Stomach (tissue), 9 donors: Measurements from ENCODE around the gene PRSS16. TPM values are rescaled to one million over a fixed set of nuclear protein-coding genes. Genes with fewer than 3 reads are reported as not detected.

ENCODE experiments used
- DNase-seq, 2 donors: peaks; one replicate each; pipeline versions ENCODE4 v3.0.0 to v3.0.0-alpha.2; 2013 to 2019
- H3K27ac ChIP-seq, 5 donors: fragments of 200-600 bp in 4 of 5; sonication (generic) in 4 of 5; one replicate each; pipeline ENCODE4 v1.5.1; 2013 to 2019; ENCODE audit warnings: mild to moderate bottlenecking in 1 of 5, moderate library complexity in 1 of 5
- H3K27me3 ChIP-seq, 3 donors: fragments of 200-600 bp; sonication (generic); one replicate each; pipeline ENCODE4 v1.5.1; 2017 to 2019; ENCODE audit warnings: mixed run types in 1 of 3
- H3K36me3 ChIP-seq, 4 donors: fragments of 200-600 bp; sonication (generic); 1 replicate in 3 of 4; 2 replicates in 1 of 4; pipeline ENCODE4 v1.5.1; 2016 to 2019
- H3K4me1 ChIP-seq, 4 donors: fragments of 200-600 bp; sonication (generic); one replicate each; pipeline ENCODE4 v1.5.1; 2016 to 2019
- H3K4me3 ChIP-seq, 4 donors: fragments of 200-600 bp; sonication (generic) in 3 of 4; one replicate each; pipeline ENCODE4 v1.5.1; 2016 to 2019; ENCODE audit warnings: mild to moderate bottlenecking in 1 of 4
- H3K9me3 ChIP-seq, 4 donors: fragments of 200-600 bp; sonication (generic); one replicate each; pipeline ENCODE4 v1.5.1; 2016 to 2019
- CTCF ChIP-seq, 7 experiments: fragments of 450-650 bp in 4 of 7; fragments of 200-600 bp in 3 of 7; sonication (generic) in 3 of 7; IDR thresholded peaks; one replicate each; pipeline ENCODE4 v1.5.1; 2016 to 2019; ENCODE audit warnings: antibody characterized with exemption in 7 of 7, control low read depth in 2 of 7, mild to moderate bottlenecking in 1 of 7
- EP300 ChIP-seq: sonication (generic); formaldehyde crosslinking; IDR thresholded peaks from one replicate; pipeline ENCODE4 v1.6.1; 2017; ENCODE audit warnings: antibody characterized with exemption
- POLR2A ChIP-seq, 4 donors: fragments of 450-650 bp; IDR thresholded peaks; one replicate each; pipeline ENCODE4 v1.6.1; 2016; ENCODE audit warnings: antibody characterized with exemption in 4 of 4, control low read depth in 2 of 4, mild to moderate bottlenecking in 1 of 4, moderate library complexity in 1 of 4
- POLR2AphosphoS5 ChIP-seq, 3 donors: sonication (generic); formaldehyde crosslinking; IDR thresholded peaks; one replicate each; pipeline ENCODE4 v1.6.1; 2016; ENCODE audit warnings: antibody characterized with exemption in 3 of 3
- whole genome bisulfite sequencing, 5 donors: extraction: QIAGEN DNeasy Blood & Tissue Kit in 3 of 5; methylation state at CpG; one replicate each; pipeline versions ENCODE4 v1.1.5 to v1.1.7; 2013 to 2018; 5-methylcytosine and 5-hydroxymethylcytosine counted together
- intact Hi-C: fragments of 100-400 bp; cut with DNase I; formaldehyde crosslinking; loops from one replicate; pipeline ENCODE4 v1.15.1; 2023; ENCODE audit warnings: low total_unique reads
- polyA plus RNA-seq, 3 donors: library from polyadenylated mRNA; stranded (reverse); fragments of 200-250 nt; gene quantifications; one replicate each; pipeline ENCODE4 v1.2.3, GENCODE V29; 2013
- total RNA-seq, 5 donors: library from RNA; depleted of rRNA; stranded (reverse); fragments of >200 nt; gene quantifications; one replicate each; pipeline versions ENCODE4 v1.1.0 to v1.2.3, GENCODE V29; 2014 to 2016
- donor health status: healthy with polysubstance abuse.
- donor health status: Bipolar disorder and iron deficiency.
- donor health status: healthy.

PRSS16 gene
- total and polyA plus RNA-seq, 8 donors: 2.2 to 36.2 (median 13.8) TPM; not detected in 1

- Histone ChIP-seq H3K27me3 (peaks cover 10 to 100% (median 85%) of the 10 kb centered on the region in 3 donors), H3K4me1 (peaks cover 0 to 10% (median 4%) of the 10 kb centered on the region in 4 donors), H3K4me3 (peak overlapping the region in 1 of 4 donors; percentile 7), H3K27ac (no peak overlapping the region), H3K36me3 (no peaks in the 10 kb centered on the region), H3K9me3 (peaks cover 0 to 54% (median 38%) of the 10 kb centered on the region in 4 donors)
- intact Hi-C loops: no loop called here
- WGBS, 5 donors: 3 to 6% (median 5%) methylated on average over 17 of the region's 17 CpGs
- peak in 1 of 2 donors; percentile 45 for DNase-seq
- no peak for TF ChIP-seq CTCF (IDR thresholded peaks at IDR 0.05)
- TF ChIP-seq POLR2AphosphoS5 (IDR thresholded peaks at IDR 0.05): no peak
Observed at GRCh38 chr6:27280064-27280539, 32.6 kb downstream of the PRSS16 start.

DNA sequence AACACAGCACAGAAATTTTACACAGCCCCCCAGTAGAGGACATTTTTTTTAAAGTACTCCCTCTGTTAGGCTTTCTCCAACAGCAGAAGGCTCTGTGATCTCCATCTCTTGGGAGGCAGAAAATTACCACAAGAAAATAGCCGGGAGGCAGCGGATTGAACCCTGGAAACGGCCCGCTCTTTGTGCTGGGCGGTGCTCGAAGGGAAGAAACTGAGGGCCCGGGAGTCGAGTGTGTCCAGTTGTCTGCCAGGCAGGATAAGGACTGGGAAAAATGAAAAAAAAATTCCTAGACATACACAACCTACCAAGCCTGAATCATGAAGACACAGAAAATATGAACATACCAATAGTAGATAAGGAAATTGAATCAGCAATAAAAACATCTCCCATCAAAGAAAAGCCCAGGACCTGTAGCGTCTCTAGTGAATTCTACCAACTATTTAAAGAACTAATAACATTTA, 33.1 kb downstream of the PRSS16 start:
- Histone ChIP-seq H3K36me3 (no peaks in the 10 kb centered on the region), H3K9me3 (peaks cover 0 to 54% (median 41%) of the 10 kb centered on the region in 4 donors), H3K4me1 (peaks cover 0 to 10% (median 4%) of the 10 kb centered on the region in 4 donors), H3K4me3 (no peak overlapping the region), H3K27ac (no peak overlapping the region), H3K27me3 (peaks cover 13 to 100% (median 86%) of the 10 kb centered on the region in 3 donors)
- intact Hi-C loops: no loop called here
- WGBS, 5 donors: 5 to 11% (median 6%) methylated on average over 9 of the region's 9 CpGs
- DNase-seq: no peak
- TF ChIP-seq EP300: no peak
- no peak for TF ChIP-seq CTCF (IDR thresholded peaks at IDR 0.05)
- TF ChIP-seq POLR2AphosphoS5 (IDR thresholded peaks at IDR 0.05): no peak
- TF ChIP-seq POLR2A (IDR thresholded peaks at IDR 0.05): no peak

GRCh38 chr6:27281105-27281539, 33.6 kb downstream of the PRSS16 start:
- H3K4me3 ChIP-seq: no peak overlapping the region
- H3K9me3 ChIP-seq: peaks cover 0 to 56% (median 42%) of the 10 kb centered on the region in 4 donors
- no peak overlapping the region for H3K27ac ChIP-seq
- TF ChIP-seq CTCF (IDR thresholded peaks at IDR 0.05) (no peak), POLR2AphosphoS5 (IDR thresholded peaks at IDR 0.05) (no peak), POLR2A (IDR thresholded peaks at IDR 0.05) (no peak), EP300 (no peak)
- intact Hi-C loops: no loop called here
- H3K36me3 ChIP-seq: no peaks in the 10 kb centered on the region
- no peak for DNase-seq
- H3K4me1 ChIP-seq: peaks cover 0 to 10% (median 4%) of the 10 kb centered on the region in 4 donors
- 8 to 14% (median 12%) methylated on average over 13 of the region's 13 CpGs for WGBS, 5 donors
- H3K27me3 ChIP-seq: peaks cover 13 to 100% (median 86%) of the 10 kb centered on the region in 3 donors

GRCh38 chr6:27281569-27281968, 34.1 kb downstream of the PRSS16 start:
- Histone ChIP-seq H3K4me1 (peaks cover 0 to 10% (median 4%) of the 10 kb centered on the region in 4 donors), H3K4me3 (no peak overlapping the region), H3K9me3 (peaks cover 0 to 56% (median 42%) of the 10 kb centered on the region in 4 donors), H3K27ac (no peak overlapping the region), H3K27me3 (peaks cover 13 to 100% (median 86%) of the 10 kb centered on the region in 3 donors), H3K36me3 (no peaks in the 10 kb centered on the region)
- intact Hi-C loops: no loop called here
- TF ChIP-seq CTCF (IDR thresholded peaks at IDR 0.05): no peak
- no peak for TF ChIP-seq POLR2AphosphoS5 (IDR thresholded peaks at IDR 0.05)
- TF ChIP-seq EP300: no peak
- TF ChIP-seq POLR2A (IDR thresholded peaks at IDR 0.05): no peak
- DNase-seq: no peak
- 26 to 55% (median 39%) methylated on average over 1 of the region's 1 CpG for WGBS, 5 donors
